Femur (tissue), 1 donor: ENCODE results near the gene DNM3.
"Not testable (repeated sequence)": the region's sequence is repeated elsewhere in the genome, so short reads cannot be mapped to it uniquely, and the experiment has no call there.

Experiments
- DNase-seq: peaks from one replicate; pipeline ENCODE4 v3.0.0-alpha.2; 2017

Gene DNM3

GRCh38 chr1:171985639-171986038, 144.3 kb downstream of the DNM3 start:
- DNase-seq: no peak

- no peak for DNase-seq
Observed at GRCh38 chr1:171988243-171988885, 147.1 kb downstream of the DNM3 start.

GRCh38 chr1:171990371-171990770, 149.1 kb downstream of the DNM3 start:
- DNase-seq: no peak

GRCh38 chr1:171994293-171994692, 153.0 kb downstream of the DNM3 start:
- no peak for DNase-seq

- no peak for DNase-seq
Observed at GRCh38 chr1:171995573-171995972, 154.3 kb downstream of the DNM3 start.

GRCh38 chr1:171997936-171998335, 156.6 kb downstream of the DNM3 start:
- DNase-seq: no peak

- no peak for DNase-seq
Observed at GRCh38 chr1:171998711-171999110, 157.4 kb downstream of the DNM3 start.

GRCh38 chr1:171999756-172000155, 158.5 kb downstream of the DNM3 start:
- DNase-seq: no peak

- DNase-seq: no peak
Observed at GRCh38 chr1:172001288-172001687, 160.0 kb downstream of the DNM3 start.

GRCh38 chr1:172002725-172003345, 161.5 kb downstream of the DNM3 start:
- DNase-seq: peak; percentile 61

GRCh38 chr1:172003766-172004530, 162.7 kb downstream of the DNM3 start:
- no peak for DNase-seq

- no peak for DNase-seq
Observed at GRCh38 chr1:172004671-172005070, 163.4 kb downstream of the DNM3 start.

GRCh38 chr1:172005856-172006255, 164.6 kb downstream of the DNM3 start:
- no peak for DNase-seq

- no peak for DNase-seq
Observed at GRCh38 chr1:172006660-172007059, 165.4 kb downstream of the DNM3 start.

- DNase-seq: no peak
Observed at GRCh38 chr1:172018727-172019311, 177.5 kb downstream of the DNM3 start.

- DNase-seq: no peak
Observed at GRCh38 chr1:172019976-172020375, 178.7 kb downstream of the DNM3 start.

GRCh38 chr1:172024516-172024915, 183.2 kb downstream of the DNM3 start:
- no peak for DNase-seq

- not testable (repeated sequence) for DNase-seq
Observed at GRCh38 chr1:172024944-172025738, 183.8 kb downstream of the DNM3 start.

- no peak for DNase-seq
Observed at GRCh38 chr1:172040466-172040865, 199.2 kb downstream of the DNM3 start.

- no peak for DNase-seq
Observed at GRCh38 chr1:172041102-172041501, 199.8 kb downstream of the DNM3 start.

GRCh38 chr1:172041742-172042141, 200.4 kb downstream of the DNM3 start:
- DNase-seq: peak; percentile 18

- no peak for DNase-seq
Observed at GRCh38 chr1:172043900-172044299, 202.6 kb downstream of the DNM3 start.

GRCh38 chr1:172051898-172052297, 210.6 kb downstream of the DNM3 start:
- no peak for DNase-seq
